NOMO-1 (cell line): ENCODE results near the gene TECTB.

ENCODE experiments used
- DNase-seq, 2 experiments: peaks; one replicate each; lab custom pipeline; 2025; ENCODE audit not compliant: unreplicated experiment in 2 of 2; lab: John Stamatoyannopoulos, UW

The TECTB gene

GRCh38 chr10:112271982-112272381 is 11.2 kb upstream of the TECTB start:
- peak; percentile 40 to 68 for DNase-seq

- DNase-seq = no peak
Observed at GRCh38 chr10:112274831-112275230, 8.4 kb upstream of the TECTB start.

- peak; percentile 86 to 87 for DNase-seq
Observed at GRCh38 chr10:112275512-112276245, 7.5 kb upstream of the TECTB start.

DNA sequence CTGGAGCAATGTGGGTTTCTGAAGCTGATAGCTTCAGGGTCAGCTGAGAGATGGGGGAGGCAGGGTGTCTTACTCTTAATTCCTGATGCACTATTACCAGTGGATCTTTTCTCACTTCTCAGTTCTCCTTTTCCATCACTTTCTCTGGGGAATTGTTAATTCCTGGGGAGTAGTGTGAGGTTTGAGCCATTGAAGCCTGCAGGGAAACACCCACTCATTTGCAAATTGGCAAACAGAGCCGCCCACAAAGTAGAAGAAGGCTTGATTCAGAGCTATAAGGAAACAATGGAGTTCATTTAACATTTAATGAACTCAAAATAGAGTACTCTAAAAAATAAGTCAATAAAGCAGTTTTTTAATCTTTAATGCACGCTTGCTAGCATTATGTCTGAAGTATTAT is 4.3 kb upstream of the TECTB start:
- DNase-seq = no peak

DNA sequence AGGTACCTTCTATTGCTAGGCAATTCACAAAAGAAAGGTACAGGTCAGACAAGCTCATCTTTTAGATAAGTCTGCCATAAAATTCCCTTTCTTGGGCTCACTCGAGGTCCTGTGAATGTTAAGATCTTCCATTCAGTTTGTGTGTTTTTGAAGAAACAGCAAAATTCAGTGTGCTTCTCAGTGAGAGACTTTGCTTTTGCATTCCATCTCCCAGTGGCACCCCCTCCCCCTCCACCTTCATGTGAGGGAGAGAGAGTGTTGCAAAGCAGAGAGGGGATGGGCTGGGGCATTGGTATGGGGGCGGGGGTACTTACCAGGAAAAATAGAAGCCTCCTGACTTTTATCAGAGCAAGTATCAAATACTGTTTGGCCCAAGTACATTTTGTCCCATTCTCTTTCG is 3.8 kb upstream of the TECTB start:
- no peak for DNase-seq

- DNase-seq = no peak
Observed at GRCh38 chr10:112280205-112280921, 2.8 kb upstream of the TECTB start.

DNA sequence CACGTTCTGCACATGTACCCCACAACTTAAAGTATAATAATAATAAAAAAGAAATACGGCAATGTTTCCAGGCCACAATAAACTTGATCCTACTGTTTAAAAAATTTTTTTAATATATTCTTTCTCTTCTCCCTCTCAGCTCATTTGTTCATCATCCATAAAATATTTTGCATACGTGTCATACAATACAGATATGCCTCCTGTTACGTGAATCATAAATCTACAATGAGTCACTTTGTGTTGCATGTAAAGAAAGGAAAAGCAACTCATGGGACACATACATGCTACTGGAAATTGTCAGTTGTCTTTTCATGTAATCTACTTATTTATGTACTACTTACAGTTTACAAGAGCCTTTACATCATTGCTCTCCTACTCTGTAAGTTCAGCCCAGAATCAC is 1.1 kb upstream of the TECTB start:
- DNase-seq = no peak

GRCh38 chr10:112286837-112287818 is 3.9 kb downstream of the TECTB start:
- no peak for DNase-seq

- DNase-seq = no peak
Observed at GRCh38 chr10:112287844-112288243, 4.6 kb downstream of the TECTB start.

DNA sequence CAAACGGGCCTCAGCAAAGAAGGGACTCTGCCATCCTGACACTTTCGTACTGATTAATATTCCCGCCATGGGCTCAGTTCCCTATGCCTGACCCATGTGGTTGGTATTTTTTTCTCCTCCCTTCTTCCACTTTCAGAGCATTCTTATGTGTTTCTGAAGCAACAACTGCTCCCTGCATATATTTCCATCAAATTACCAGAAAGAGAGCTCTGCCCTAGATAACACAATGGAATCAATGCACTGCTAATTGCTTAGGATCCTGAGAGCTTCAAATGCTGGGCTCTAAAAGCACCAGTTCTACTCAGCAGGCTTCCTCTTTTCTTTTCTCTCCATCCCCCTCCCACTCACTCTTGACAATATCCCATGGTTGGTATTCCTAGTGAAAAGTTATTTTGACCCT is 5.3 kb downstream of the TECTB start:
- no peak for DNase-seq

- no peak for DNase-seq
Observed at GRCh38 chr10:112289373-112290053, 6.3 kb downstream of the TECTB start.

- DNase-seq = no peak
Observed at GRCh38 chr10:112290054-112290373, 6.8 kb downstream of the TECTB start.

DNA sequence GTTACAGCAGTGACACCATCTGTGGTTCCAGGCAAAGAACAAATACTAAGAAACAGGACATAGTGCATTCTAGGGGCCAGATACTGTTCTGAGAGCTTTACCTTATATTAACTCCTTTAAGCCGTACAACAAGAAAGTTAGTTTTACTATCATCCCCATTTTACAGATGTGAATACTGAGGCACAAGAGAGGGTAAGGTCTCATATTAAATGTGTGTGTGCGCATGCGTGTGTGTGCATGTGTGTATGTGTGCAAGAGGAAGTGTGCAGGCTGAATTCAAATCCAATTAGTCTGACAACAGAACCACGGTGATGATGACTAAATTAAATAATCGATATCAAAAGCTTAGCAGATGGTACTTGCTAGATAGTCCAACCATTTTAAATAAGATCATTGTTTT is 11.0 kb downstream of the TECTB start:
- no peak for DNase-seq

- no peak for DNase-seq
Observed at GRCh38 chr10:112295853-112296830, 12.9 kb downstream of the TECTB start.

- DNase-seq = no peak
Observed at GRCh38 chr10:112296908-112297331, 13.7 kb downstream of the TECTB start.

- DNase-seq = no peak
Observed at GRCh38 chr10:112298581-112298980, 15.4 kb downstream of the TECTB start.

DNA sequence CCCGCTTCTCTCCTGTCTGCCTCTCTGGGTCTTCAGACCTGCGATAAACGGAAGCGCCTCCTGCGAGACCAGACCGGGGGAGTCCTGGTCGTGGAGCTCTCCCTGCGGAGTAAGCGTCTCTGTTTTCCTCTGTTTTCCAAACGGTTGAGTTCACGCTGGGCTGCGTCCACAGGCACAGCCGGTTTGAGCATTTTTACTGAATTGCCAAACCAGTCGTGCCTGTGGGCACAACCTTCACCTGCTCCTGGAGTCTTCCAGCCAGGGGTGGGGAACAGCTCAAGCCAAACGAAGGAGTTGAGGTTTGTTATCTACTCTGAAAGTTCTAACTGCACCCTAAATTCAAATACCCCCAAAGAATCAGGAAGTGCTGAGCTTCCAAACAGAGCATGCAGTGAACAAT is 16.3 kb downstream of the TECTB start:
- no peak for DNase-seq

GRCh38 chr10:112302335-112302734 is 19.1 kb downstream of the TECTB start:
- DNase-seq = no peak

GRCh38 chr10:112303528-112303927 is 20.3 kb downstream of the TECTB start:
- no peak for DNase-seq
